NK-92 treated with Interleukin-12 subunit alpha and Interleukin-12 subunit beta, amount 100 ng/mL, for 24 hours (cell line): Measurements from ENCODE around the gene OR4D11.

Experiments used
- DNase-seq: peaks from one replicate; lab custom pipeline; 2025; lab: John Stamatoyannopoulos, UW

The OR4D11 gene

DNA sequence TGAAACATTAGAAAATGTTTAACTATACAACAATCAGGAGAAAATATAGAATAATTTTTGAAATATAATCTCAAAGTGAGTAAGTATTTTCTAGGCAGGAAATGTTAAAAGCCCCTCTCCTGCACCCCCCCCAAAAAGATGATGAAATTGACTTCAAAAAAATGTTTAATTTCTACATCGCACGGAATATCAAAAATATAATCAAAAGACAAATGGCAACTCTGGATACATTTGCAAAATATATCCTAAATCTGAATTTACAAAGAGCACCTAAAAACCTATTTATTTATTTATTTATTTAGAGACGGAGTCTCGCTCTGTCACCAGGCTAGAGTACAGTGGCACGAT, 44.9 kb downstream of the OR4D11 start:
- no peak for DNase-seq

DNA sequence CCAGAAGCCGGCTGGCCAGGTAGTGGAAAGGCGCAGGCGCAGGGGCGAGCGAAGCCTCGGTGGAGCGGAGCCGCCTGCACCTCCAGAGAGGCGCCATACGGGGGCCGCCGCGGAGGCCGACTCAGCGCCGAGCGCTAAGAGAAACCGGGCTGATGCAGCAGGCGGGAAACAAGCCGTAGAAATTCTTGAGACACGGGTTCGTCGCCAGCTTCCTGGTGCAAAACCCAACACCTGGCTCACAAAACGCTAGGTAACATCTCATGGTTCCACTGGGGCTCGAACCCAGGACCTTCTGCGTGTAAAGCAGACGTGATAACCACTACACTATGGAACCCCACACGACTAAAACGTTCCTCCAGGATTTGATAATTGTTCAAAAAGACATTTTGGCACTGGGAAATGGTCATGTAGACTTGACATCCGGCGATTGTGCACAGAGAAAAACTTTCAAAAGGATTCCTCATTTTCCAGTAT, 47.0 kb downstream of the OR4D11 start:
- DNase-seq: peak; percentile 53

DNA sequence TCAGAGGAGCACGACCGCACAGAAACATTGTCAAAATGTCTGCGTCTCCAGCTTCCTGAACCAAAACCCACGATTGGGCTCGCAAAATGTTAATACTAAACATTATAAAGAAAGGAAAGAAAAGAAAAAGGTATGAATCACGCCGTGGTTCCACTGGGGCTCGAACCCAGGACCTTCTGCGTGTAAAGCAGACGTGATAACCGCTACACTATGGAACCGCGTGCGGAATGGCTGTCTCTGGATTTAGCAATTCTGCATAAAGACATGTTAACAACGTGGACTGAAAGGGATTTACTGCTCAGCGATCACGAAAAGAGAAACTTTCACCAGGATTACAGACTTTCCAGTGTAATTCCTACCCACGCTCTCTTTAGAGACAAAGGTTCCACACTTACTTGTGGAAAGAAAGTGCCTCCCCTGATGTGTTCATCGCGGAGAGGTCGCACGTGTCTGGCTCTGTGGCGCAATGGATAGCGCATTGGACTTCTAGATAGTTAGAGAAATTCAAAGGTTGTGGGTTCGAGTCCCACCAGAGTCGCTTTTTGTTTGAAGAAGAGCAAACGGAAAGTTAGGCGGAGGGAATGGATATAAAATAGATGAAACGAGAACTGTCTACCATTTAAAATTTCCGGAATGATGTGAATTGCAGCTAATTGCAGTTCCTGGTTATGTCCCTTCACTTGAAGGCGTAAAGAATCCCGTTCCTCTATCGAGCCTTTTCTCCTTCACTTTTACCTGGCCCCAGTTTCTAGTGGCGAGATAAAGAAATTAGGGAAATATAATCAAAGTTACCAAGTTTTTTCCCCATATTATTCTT, 47.7 kb downstream of the OR4D11 start:
- peak; percentile 70 for DNase-seq

DNA sequence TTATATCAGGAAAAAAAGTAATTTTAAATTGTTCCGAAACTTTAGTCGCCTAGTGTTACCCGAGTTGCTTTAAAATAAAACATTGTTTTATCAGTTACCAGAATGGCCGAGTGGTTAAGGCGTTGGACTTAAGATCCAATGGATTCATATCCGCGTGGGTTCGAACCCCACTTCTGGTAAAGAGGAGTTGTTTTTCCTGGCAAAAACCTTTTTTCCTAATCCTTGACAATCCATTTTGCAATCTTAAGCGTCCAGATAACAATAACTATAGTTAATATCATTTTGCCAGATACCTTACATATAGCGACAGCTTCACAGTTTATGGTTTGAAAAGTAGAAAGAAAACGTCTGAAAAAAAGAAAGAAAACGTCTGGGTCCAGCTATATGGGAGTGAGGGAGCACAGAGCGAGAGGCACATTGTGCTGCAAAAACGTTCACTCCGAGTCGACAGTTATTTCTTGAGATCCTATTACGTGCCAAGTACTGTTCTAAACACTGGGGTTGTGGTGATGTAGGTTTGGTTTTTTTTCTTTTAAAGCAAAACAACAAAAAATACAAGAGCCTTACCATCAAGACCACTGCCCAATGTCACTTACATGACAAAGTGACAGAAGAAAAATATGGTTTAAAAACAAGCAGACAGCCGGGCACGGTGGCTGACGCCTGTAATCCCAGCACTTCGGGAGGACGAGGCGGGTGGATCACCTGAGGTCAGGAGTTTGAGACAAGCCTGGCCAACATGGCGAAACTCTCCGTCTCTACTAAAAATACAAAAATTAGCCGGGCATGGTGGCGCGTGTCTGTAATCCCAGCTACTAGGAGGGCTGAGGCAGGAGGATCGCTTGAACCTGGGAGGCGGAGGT, 48.5 kb downstream of the OR4D11 start:
- DNase-seq: no peak

DNA sequence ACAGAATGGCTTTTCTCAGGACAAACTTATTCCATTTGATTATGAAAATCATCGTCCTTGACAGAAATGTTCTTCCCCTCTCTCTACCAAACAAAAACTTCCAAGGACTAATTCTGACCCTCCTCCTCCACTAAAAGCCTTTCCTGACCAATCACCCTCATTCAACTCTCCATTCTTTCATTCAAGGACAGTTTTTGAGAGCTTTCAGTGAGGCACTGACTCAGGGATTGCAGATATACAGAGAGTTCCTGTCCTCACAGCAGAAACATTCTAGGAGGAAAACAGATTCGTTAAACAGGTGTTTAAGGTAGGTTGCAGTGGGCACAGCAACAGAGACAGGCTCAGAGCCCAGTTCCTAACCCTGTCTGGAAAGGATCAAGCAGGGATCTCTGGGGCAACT, 49.5 kb downstream of the OR4D11 start:
- no peak for DNase-seq

DNA sequence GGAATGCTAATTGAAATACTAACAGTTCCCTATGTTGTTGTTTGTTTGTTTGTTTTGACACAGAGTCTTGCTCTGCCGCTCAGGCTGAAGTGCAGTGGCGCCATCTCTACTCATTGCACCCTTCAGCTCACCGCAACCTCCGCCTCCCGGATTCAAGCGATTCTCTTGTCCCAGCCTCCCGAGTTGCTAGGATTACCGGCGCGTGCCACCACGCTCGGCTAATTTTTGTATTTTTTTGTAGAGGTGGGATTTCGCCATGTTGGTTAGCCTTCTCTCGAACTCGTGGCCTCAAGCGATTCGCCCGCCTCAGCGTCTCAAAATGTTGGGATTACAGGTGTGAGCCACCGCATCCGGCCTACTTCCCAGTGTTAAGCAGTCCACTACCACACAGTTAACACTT, 49.9 kb downstream of the OR4D11 start:
- no peak for DNase-seq
